GM21786 (cell line): ENCODE data around the gene MAB21L1.

Experiments used
- ATAC-seq: cut with Tn5 transposase; IDR thresholded peaks from one replicate; pipeline ENCODE4 v1.9.1; 2021; ENCODE audit not compliant: unreplicated experiment

MAB21L1 gene

GRCh38 chr13:35475960-35476943 lies at the start of gene MAB21L1:
TSS of gene MAB21L1 (minus strand) at chr13:35476689. CDS start at chr13:35476138, 551 bp downstream.
- ATAC-seq: no peak

DNA sequence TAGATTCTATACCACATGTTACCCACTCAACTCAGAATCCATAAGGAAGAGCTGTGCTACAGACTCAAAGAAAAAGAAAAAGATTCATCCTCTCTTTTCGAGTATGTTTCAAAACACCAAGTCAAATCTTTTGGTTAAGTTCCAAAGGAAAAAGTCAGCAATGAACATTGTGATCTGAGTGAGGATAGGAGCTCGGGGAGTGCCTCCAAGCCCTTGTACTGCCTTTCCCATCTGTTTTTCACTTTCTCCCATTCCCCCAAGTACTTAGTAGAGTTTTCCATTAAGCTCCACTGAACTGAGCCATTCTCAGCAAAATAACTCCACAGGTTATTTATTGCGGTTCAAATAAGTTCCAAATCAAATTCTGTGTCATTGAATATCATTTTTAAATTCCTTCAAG lies 47.7 kb upstream of the MAB21L1 start:
- no peak for ATAC-seq

DNA sequence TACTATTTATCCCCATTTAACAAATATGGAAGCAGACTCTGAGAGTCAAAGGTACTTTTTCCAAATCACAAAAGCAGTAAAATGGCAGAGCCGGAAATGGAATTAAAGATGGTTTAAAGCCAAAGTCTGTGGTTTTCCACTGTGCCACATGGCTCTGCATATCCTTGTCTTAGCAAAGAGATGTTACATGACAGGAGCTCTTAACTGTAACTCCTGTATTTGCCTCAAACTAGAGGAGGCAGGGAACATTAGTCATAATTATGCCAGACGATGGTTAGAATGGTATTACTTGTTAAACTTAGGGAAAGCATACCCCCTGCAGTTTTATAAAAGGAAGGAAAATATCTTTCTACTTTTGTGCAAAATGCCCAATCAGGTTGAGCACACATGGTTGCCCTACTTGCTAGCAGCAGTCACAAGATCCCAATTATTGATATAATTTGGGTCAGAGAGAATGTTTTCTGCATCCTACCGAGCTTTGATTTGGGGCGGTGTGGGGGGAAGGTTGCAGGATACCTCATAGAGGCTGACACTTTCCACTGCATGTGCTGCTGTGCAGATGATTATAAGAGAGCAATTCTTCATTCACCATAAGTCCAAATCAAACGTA lies 42.0 kb upstream of the MAB21L1 start:
- ATAC-seq: no peak

DNA sequence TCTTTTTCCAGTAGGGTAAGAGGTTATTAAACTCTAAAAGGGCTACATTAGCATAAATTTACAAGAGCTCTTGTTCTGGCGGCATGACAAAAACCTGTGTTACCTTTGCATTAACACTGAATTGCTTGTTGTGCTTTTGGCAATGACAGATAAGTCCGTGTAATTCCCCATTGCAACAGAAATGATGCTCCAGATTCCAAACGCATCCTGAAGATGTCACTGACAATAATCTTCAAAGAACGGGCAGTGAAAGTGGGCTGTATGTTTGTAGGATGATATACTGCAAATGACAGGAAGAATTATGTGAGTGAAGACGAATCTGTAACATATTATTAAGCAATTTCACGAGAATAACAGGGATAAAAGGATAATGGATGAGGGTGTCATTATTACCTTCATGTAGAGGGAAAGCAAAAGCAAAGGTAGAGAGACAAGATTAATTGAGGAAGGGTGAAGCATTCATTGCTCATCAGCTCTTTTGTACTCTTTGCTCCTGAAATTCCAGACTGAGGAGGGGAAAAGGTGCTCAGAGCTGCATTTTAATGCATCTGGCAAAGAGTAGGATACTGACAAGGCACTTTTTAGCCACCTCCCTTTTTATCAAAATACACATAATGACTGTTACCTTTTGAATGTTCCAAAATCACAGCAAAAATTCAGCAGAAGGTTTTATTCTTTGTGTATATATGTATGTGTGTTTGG lies 38.5 kb upstream of the MAB21L1 start:
- no peak for ATAC-seq

- no peak for ATAC-seq
These were observed 37.6 kb upstream of the MAB21L1 start for GRCh38 chr13:35514061-35514477.

- no peak for ATAC-seq
These were observed 35.9 kb upstream of the MAB21L1 start for GRCh38 chr13:35512271-35512920.

DNA sequence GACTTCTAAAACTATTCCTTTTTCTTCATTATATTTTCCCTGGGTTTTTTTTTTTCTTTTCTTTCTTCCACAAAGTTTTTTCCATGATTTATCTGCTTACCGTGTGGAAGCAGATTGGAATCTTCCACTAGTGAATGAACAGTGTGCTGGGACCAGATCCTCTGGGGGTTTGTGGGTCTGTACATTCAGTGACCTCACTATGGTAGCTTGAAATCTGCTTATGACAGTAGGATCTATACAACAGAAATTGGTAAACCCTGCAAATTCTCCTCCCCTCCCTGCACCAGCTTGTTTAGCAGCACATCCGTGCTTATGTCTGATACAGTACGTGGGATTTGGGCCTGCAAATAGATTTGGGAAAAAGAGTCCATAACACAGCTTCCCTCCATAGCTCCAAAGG lies 26.0 kb upstream of the MAB21L1 start:
- ATAC-seq: no peak

DNA sequence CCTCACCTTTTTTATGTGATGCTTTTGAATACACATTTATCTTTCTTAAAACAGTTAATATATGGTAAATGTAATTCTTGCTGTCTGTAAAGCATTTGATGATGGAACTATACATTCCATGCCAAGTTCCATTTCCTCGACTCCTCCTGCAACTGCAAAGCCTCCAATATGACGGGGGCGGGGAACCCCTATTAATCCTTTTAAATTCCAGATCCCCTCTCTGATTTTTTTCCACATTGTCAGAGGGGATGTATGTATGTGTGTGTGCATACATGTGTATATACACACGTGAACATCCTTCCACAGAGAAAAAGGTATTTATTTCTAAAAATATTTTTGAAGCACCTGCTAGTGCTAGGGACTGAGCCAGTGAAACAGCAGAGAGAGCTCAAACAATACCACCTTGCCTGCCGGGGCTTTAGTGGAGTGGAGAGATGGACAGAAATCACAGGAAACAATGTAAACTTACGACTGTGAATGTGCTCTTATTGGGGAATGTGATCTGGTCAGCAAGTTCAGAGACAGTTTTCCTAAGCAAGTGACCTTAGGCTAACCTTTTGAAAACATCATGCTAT lies 25.3 kb upstream of the MAB21L1 start:
- ATAC-seq: no peak

DNA sequence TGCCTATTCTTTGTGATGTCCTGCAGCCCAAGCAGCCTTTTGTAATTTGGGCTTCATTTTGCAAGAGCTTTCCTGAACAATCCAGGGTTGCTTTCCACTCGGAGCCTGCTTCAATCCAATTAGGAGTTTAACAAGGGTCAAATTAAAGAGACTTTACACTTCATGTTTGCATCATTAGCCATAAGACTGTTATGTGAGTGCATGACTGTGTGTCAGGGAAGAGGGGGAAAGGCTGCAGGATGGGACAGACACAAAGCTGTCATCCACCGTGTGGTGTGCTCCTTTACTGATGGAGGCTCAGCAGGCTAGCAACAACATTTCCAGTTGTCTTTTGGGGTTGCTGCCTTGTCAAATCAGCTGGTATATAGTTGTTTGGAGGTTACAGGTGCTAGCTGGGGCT lies 23.7 kb upstream of the MAB21L1 start:
- no peak for ATAC-seq

DNA sequence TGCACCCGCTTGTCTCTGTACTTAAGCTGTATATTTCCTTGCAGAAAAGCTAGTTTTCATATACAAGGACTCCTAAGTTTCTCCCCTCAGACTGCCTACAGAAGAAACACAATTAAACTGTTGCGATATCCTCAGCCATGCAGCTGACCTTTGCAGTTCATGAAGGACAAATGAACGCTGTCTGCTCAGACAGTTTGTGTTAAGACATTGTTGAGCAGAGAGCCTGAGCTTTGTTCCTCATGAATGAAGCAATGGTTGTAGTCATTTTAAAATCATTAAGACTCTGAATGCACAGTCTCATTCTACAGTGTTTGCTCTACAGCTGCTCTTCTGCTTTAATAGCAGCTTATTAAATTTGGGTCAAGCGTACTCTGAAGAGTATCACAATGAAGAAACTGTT lies 23.2 kb upstream of the MAB21L1 start:
- ATAC-seq: no peak

DNA sequence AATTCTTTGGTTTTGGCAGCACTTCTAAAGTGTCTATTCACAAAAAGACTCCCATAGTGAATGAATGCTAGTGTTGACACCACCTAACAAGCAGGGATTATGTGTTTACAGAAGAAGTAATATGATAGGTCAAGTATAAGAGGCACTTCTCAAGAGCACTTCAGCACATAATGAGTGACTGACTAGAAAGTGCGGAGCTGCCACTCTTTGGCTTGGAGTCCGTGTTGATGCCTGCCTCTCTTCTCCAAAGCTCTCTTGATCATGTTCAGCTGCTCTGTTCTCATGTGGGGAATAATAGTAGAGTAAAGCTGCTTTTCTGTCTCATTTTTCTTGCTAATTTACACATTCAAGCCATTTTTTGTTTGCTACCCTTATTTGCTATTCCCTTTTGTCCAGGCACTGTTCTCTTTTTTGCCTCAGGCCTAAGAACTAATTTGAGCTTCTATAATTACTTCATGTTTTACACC lies 22.7 kb upstream of the MAB21L1 start:
- ATAC-seq: no peak

GRCh38 chr13:35498231-35498630 lies 21.7 kb upstream of the MAB21L1 start:
- no peak for ATAC-seq

DNA sequence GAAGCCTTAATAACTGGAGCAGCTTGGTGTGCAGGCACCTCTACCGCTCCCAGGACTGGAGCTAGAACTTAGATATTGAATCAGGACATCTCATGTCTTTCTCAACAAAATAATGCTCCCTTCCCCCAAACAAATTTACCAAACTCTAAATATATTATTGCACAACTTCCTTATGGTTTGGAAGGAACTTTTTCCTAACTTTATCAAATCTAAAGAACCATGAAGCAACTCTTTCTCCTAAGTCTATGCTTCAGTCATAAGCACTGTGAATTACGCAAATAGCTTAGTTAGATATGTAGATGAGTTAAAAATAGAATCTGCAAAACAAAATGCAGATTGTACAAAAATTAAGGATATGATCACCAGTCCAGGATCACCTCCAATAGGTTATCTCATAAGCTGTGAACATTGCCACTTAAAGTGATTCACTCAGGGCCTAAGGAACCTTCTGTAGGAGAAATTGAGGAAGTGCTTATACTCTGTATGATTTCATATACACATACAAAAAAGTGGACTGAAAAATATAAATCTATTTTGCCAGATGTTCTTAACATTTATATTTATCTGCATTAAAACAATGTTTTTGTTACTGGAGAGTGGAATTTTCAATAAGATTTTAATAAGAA lies 20.4 kb upstream of the MAB21L1 start:
- ATAC-seq: no peak

DNA sequence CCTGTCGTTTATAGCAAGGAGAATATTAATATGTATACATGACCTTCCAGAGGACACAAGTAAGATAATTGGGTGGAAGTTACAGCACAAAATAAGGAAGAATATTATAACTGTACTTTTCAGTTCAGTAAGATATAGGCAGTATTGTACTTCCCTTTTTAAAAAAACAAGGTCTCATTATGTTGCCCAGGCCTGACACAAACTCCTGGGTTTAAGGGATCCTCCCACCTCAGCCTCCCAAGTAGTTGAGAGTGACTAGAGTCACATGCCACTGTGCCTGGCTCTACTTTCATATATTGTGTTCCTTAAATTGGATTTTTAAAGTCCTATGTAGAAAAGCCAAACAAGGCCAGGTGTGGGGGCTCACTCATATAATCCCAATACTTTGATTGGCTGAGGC lies 19.5 kb upstream of the MAB21L1 start:
- ATAC-seq: no peak

- no peak for ATAC-seq
These were observed 12.6 kb upstream of the MAB21L1 start for GRCh38 chr13:35489050-35489449.

DNA sequence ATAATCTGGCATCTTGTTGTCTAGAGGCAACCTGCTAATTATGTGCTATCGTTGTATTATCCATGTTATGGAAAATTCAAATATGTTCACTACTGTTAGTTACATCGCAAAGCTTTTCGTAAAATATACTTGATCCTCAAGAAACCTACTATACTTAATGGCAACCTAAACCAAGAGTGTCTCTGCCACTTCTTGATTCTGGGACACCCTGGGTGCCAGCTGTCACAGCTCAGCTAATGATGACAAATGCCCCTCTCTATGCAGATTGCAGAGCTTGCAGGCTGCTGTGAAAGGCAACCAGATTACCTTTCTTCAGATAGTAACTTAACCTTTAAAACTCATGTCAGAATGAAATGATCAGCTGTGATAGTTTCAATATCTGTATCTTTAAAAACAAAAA lies 8.9 kb upstream of the MAB21L1 start:
- no peak for ATAC-seq

- ATAC-seq: no peak
These were observed 7.9 kb upstream of the MAB21L1 start for GRCh38 chr13:35484384-35484783.

DNA sequence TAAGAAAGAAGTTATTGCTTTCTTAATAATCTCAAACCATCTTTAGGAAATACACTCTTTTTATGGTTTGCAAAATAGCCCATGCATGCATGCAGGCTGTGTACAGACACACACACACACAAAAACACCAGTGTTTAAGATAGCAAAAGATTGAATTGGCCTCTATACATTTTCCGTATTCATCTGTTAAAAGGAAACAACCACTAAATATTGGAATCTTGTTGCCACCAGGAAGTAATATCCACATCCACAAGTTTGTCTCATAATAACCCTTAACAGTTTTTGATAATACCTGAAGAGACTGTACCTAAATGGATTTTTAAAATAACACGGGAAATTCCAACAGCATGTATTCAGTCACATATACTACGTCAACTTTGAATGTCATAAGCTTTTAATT lies 7.3 kb upstream of the MAB21L1 start:
- no peak for ATAC-seq

DNA sequence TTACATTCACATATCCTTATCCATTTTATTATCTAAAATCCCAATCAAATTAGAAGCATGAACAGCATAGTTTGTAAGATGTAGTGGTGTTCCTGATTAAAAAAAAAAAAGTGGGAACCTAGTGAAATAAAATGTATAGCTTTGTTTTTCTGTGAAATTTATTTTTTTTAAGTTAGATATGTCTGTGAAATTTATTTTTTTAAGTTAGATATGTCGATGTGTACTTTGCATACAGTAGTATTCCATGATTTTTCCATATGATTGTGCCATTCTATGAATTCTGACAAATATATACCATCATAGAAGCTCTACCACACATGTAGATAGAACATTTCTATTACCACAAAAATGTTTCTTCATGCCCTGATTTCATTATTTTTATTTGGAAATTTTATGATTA lies 6.0 kb upstream of the MAB21L1 start:
- ATAC-seq: no peak

DNA sequence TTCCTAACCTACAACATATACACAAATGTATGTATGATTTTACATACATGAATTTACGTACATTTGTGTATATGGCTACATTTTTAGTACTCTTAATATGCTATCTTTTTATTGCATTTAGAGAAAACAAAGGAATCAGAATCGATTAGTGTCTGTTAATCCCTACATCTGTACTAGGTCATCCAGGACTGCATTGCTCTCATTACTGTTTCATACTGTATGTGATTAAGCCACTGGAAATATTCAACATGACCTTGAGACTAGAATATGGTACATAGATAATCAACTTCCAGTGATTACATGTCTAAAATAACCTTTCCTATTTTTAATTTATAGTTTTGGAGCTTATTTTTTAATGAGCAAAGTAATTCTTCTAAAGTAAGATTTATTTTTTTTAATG lies 5.3 kb upstream of the MAB21L1 start:
- ATAC-seq: no peak
